WTC11 (cell line): Measurements from ENCODE around the gene UQCR11. TPM values are rescaled to one million over a fixed set of nuclear protein-coding genes. Genes with fewer than 3 reads are reported as not detected.

Source experiments
- ATAC-seq: fragments of 200-7000 bp; cut with Tn5 transposase; 2 replicates; pipeline ENCODE4 v1.10.0; 2021; ENCODE audit warnings: mild to moderate bottlenecking, moderate library complexity
- CTCF ChIA-PET: fragments of 300-600 bp; sonication (Branson Sonifier 250); formaldehyde crosslinking; loops from one replicate; lab custom pipeline; 2021; ENCODE audit warnings: antibody characterized with exemption; lab: Charles Lee
- POLR2A ChIA-PET: fragments of 350-600 bp; sonication (Branson Sonifier 250); formaldehyde crosslinking; loops from one replicate; lab custom pipeline; 2021; ENCODE audit warnings: antibody characterized with exemption; lab: Charles Lee
- DNase-seq: peaks from one replicate; pipeline ENCODE4 v3.0.0; 2021; ENCODE audit warnings: low spot score
- H3K27ac Mint-ChIP-seq: 2 replicates; pipeline ENCODE4 v1.8.0; 2021; ENCODE audit warnings: mixed read lengths
- H3K27me3 Mint-ChIP-seq: 2 replicates; pipeline ENCODE4 v1.8.0; 2021; ENCODE audit warnings: low read depth, mild to moderate bottlenecking, moderate library complexity, mixed read lengths
- H3K36me3 Mint-ChIP-seq: 2 replicates; pipeline ENCODE4 v1.8.0; 2021; ENCODE audit warnings: mixed read lengths
- H3K4me1 Mint-ChIP-seq: 2 replicates; pipeline ENCODE4 v1.8.0; 2022; ENCODE audit warnings: mixed read lengths
- H3K4me3 Mint-ChIP-seq: 2 replicates; pipeline ENCODE4 v1.8.0; 2021; ENCODE audit warnings: mild to moderate bottlenecking, moderate library complexity, mixed read lengths
- H3K9me3 Mint-ChIP-seq: 2 replicates; pipeline ENCODE4 v1.8.0; 2021; ENCODE audit warnings: mixed read lengths
- ATF6 ChIP-seq: sonication (generic); formaldehyde crosslinking; IDR thresholded peaks from 2 replicates; pipeline ENCODE4 v1.8.1; 2023; ENCODE audit warnings: mild to moderate bottlenecking, missing genetic modification reagents
- FOXK1 ChIP-seq: sonication (generic); formaldehyde crosslinking; IDR thresholded peaks from 2 replicates; pipeline ENCODE4 v1.8.0; 2022; ENCODE audit warnings: mild to moderate bottlenecking, moderate library complexity, missing genetic modification reagents
- GRHL2 ChIP-seq: fragments of 250-450 bp; sonication (Bioruptor Pico); IDR thresholded peaks from 2 replicates; pipeline ENCODE4 v1.8.0; 2022; ENCODE audit warnings: mild to moderate bottlenecking, moderate library complexity; ENCODE audit not compliant: insufficient replicate concordance, severe bottlenecking
- HMGA2 ChIP-seq: fragments of 250-450 bp; sonication (Bioruptor Pico); IDR thresholded peaks from 2 replicates; pipeline ENCODE4 v1.4.0; 2021; ENCODE audit warnings: mild to moderate bottlenecking, moderate library complexity
- NR2C2 ChIP-seq: sonication (generic); formaldehyde crosslinking; IDR thresholded peaks from 2 replicates; pipeline ENCODE4 v1.8.0; 2022; ENCODE audit warnings: mild to moderate bottlenecking, missing genetic modification reagents
- RORB ChIP-seq: fragments of 250-450 bp; sonication (Bioruptor Pico); IDR thresholded peaks from 2 replicates; pipeline ENCODE4 v1.9.0; 2021; ENCODE audit warnings: mild to moderate bottlenecking
- SMAD3 ChIP-seq: sonication (generic); formaldehyde crosslinking; IDR thresholded peaks from 2 replicates; pipeline ENCODE4 v1.8.0; 2022; ENCODE audit warnings: missing genetic modification reagents, mild to moderate bottlenecking, borderline replicate concordance
- TCF7 ChIP-seq: sonication (generic); formaldehyde crosslinking; IDR thresholded peaks from 2 replicates; pipeline ENCODE4 v1.8.0; 2022; ENCODE audit warnings: mild to moderate bottlenecking, low read depth, missing genetic modification reagents, moderate library complexity
- TEAD4 ChIP-seq: sonication (generic); formaldehyde crosslinking; IDR thresholded peaks from 2 replicates; pipeline ENCODE4 v1.8.0; 2022; ENCODE audit warnings: mild to moderate bottlenecking, missing genetic modification reagents
- ZBTB43 ChIP-seq: sonication (generic); formaldehyde crosslinking; IDR thresholded peaks from 2 replicates; pipeline ENCODE4 v1.8.1; 2023; ENCODE audit warnings: mild to moderate bottlenecking, missing genetic modification reagents
- ZNF121 ChIP-seq: sonication (generic); formaldehyde crosslinking; IDR thresholded peaks from 2 replicates; pipeline ENCODE4 v1.8.0; 2023; ENCODE audit warnings: missing genetic modification reagents
- total RNA-seq: library from RNA; stranded (reverse); gene quantifications from 3 replicates; pipeline ENCODE4 v1.2.3, GENCODE V29; 2021
- TF ChIP-seq, protein P1 (sequence below): sonication (generic); formaldehyde crosslinking; IDR thresholded peaks from 2 replicates; pipeline ENCODE4 v1.8.0; 2022; ENCODE audit warnings: mild to moderate bottlenecking, missing genetic modification reagents
- TF ChIP-seq, protein P2 (sequence below): sonication (generic); formaldehyde crosslinking; IDR thresholded peaks from 2 replicates; pipeline ENCODE4 v1.8.0; 2023; ENCODE audit warnings: missing genetic modification reagents
- TF ChIP-seq, protein P3 (sequence below): fragments of 250-450 bp; sonication (Bioruptor Pico); IDR thresholded peaks from 2 replicates; pipeline ENCODE4 v1.9.0; 2021; ENCODE audit warnings: mild to moderate bottlenecking, borderline replicate concordance
- TF ChIP-seq, protein P4 (sequence below): sonication (generic); formaldehyde crosslinking; IDR thresholded peaks from 2 replicates; pipeline ENCODE4 v1.8.0; 2022; ENCODE audit warnings: mild to moderate bottlenecking, missing genetic modification reagents
- TF ChIP-seq, protein P5 (sequence below): sonication (generic); formaldehyde crosslinking; IDR thresholded peaks from 2 replicates; pipeline ENCODE4 v1.8.0; 2022; ENCODE audit warnings: missing genetic modification reagents
- TF ChIP-seq, protein P6 (sequence below): sonication (generic); formaldehyde crosslinking; IDR thresholded peaks from 2 replicates; pipeline ENCODE4 v1.8.1; 2022; ENCODE audit warnings: mild to moderate bottlenecking, missing genetic modification reagents, moderate library complexity, borderline replicate concordance
- TF ChIP-seq, protein P7 (sequence below): sonication (generic); formaldehyde crosslinking; conservative IDR thresholded peaks from 2 replicates; pipeline ENCODE4 v1.8.1; 2023; ENCODE audit warnings: mild to moderate bottlenecking, low read depth, missing genetic modification reagents, moderate library complexity

UQCR11 gene
- total RNA-seq, 1 experiment from 2014 or later: 198 TPM

DNA sequence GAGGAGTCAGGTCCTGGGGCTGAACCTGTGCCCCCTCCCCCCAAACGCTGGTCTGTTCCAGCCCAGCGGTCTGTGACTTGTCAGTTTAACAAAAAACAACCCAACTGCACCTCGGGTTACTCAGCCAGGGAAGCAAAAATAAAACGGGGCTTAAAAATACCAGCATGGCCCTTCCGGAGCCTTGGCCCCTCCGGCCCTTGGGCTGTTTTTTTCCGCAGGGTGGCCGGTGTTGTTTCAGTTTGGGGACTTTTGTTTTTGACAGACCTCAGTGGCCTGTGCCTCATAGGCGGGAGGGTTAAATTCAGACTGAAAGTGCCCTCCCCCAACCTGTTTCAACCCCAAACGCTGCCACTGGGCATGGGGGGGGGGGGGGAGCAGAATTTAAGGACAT is 43.2 kb upstream of the UQCR11 start:
- CTCF ChIA-PET: no interaction called here
- peaks cover 30% of the 10 kb centered on the region for H3K36me3 Mint-ChIP-seq

More for the DNA sequence above, 43.2 kb upstream of the UQCR11 start:
- ATAC-seq: no peak
- Mint-ChIP-seq H3K27ac (no peak overlapping the region), H3K4me1 (peaks cover 11% of the 10 kb centered on the region), H3K27me3 (no peaks in the 10 kb centered on the region), H3K9me3 (no peaks in the 10 kb centered on the region), H3K4me3 (no peak overlapping the region)
- TF ChIP-seq TEAD4 (CRISPR knock-in tag) (no peak), RORB (CRISPR knock-in tag) (no peak), TCF7 (no peak), HMGA2 (CRISPR knock-in tag) (no peak), GRHL2 (CRISPR knock-in tag) (no peak), ZBTB43 (no peak), SMAD3 (CRISPR knock-in tag) (no peak), ATF6 (no peak), ZNF121 (CRISPR knock-in tag) (no peak), NR2C2 (CRISPR knock-in tag) (no peak), FOXK1 (CRISPR knock-in tag) (no peak)
- TF ChIP-seq, protein P1, sequence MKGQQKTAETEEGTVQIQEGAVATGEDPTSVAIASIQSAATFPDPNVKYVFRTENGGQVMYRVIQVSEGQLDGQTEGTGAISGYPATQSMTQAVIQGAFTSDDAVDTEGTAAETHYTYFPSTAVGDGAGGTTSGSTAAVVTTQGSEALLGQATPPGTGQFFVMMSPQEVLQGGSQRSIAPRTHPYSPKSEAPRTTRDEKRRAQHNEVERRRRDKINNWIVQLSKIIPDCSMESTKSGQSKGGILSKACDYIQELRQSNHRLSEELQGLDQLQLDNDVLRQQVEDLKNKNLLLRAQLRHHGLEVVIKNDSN (CRISPR knock-in tag): no peak
- TF ChIP-seq, protein P2, sequence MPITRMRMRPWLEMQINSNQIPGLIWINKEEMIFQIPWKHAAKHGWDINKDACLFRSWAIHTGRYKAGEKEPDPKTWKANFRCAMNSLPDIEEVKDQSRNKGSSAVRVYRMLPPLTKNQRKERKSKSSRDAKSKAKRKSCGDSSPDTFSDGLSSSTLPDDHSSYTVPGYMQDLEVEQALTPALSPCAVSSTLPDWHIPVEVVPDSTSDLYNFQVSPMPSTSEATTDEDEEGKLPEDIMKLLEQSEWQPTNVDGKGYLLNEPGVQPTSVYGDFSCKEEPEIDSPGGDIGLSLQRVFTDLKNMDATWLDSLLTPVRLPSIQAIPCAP: no peak
- TF ChIP-seq, protein P3, sequence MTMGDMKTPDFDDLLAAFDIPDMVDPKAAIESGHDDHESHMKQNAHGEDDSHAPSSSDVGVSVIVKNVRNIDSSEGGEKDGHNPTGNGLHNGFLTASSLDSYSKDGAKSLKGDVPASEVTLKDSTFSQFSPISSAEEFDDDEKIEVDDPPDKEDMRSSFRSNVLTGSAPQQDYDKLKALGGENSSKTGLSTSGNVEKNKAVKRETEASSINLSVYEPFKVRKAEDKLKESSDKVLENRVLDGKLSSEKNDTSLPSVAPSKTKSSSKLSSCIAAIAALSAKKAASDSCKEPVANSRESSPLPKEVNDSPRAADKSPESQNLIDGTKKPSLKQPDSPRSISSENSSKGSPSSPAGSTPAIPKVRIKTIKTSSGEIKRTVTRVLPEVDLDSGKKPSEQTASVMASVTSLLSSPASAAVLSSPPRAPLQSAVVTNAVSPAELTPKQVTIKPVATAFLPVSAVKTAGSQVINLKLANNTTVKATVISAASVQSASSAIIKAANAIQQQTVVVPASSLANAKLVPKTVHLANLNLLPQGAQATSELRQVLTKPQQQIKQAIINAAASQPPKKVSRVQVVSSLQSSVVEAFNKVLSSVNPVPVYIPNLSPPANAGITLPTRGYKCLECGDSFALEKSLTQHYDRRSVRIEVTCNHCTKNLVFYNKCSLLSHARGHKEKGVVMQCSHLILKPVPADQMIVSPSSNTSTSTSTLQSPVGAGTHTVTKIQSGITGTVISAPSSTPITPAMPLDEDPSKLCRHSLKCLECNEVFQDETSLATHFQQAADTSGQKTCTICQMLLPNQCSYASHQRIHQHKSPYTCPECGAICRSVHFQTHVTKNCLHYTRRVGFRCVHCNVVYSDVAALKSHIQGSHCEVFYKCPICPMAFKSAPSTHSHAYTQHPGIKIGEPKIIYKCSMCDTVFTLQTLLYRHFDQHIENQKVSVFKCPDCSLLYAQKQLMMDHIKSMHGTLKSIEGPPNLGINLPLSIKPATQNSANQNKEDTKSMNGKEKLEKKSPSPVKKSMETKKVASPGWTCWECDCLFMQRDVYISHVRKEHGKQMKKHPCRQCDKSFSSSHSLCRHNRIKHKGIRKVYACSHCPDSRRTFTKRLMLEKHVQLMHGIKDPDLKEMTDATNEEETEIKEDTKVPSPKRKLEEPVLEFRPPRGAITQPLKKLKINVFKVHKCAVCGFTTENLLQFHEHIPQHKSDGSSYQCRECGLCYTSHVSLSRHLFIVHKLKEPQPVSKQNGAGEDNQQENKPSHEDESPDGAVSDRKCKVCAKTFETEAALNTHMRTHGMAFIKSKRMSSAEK (CRISPR knock-in tag): no peak
- TF ChIP-seq, protein P4, sequence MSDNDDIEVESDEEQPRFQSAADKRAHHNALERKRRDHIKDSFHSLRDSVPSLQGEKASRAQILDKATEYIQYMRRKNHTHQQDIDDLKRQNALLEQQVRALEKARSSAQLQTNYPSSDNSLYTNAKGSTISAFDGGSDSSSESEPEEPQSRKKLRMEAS: no peak
- TF ChIP-seq, protein P5, sequence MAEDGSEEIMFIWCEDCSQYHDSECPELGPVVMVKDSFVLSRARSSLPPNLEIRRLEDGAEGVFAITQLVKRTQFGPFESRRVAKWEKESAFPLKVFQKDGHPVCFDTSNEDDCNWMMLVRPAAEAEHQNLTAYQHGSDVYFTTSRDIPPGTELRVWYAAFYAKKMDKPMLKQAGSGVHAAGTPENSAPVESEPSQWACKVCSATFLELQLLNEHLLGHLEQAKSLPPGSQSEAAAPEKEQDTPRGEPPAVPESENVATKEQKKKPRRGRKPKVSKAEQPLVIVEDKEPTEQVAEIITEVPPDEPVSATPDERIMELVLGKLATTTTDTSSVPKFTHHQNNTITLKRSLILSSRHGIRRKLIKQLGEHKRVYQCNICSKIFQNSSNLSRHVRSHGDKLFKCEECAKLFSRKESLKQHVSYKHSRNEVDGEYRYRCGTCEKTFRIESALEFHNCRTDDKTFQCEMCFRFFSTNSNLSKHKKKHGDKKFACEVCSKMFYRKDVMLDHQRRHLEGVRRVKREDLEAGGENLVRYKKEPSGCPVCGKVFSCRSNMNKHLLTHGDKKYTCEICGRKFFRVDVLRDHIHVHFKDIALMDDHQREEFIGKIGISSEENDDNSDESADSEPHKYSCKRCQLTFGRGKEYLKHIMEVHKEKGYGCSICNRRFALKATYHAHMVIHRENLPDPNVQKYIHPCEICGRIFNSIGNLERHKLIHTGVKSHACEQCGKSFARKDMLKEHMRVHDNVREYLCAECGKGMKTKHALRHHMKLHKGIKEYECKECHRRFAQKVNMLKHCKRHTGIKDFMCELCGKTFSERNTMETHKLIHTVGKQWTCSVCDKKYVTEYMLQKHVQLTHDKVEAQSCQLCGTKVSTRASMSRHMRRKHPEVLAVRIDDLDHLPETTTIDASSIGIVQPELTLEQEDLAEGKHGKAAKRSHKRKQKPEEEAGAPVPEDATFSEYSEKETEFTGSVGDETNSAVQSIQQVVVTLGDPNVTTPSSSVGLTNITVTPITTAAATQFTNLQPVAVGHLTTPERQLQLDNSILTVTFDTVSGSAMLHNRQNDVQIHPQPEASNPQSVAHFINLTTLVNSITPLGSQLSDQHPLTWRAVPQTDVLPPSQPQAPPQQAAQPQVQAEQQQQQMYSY (CRISPR knock-in tag): no peak
- TF ChIP-seq, protein P6, sequence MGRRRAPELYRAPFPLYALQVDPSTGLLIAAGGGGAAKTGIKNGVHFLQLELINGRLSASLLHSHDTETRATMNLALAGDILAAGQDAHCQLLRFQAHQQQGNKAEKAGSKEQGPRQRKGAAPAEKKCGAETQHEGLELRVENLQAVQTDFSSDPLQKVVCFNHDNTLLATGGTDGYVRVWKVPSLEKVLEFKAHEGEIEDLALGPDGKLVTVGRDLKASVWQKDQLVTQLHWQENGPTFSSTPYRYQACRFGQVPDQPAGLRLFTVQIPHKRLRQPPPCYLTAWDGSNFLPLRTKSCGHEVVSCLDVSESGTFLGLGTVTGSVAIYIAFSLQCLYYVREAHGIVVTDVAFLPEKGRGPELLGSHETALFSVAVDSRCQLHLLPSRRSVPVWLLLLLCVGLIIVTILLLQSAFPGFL: no peak
- TF ChIP-seq, protein P7, sequence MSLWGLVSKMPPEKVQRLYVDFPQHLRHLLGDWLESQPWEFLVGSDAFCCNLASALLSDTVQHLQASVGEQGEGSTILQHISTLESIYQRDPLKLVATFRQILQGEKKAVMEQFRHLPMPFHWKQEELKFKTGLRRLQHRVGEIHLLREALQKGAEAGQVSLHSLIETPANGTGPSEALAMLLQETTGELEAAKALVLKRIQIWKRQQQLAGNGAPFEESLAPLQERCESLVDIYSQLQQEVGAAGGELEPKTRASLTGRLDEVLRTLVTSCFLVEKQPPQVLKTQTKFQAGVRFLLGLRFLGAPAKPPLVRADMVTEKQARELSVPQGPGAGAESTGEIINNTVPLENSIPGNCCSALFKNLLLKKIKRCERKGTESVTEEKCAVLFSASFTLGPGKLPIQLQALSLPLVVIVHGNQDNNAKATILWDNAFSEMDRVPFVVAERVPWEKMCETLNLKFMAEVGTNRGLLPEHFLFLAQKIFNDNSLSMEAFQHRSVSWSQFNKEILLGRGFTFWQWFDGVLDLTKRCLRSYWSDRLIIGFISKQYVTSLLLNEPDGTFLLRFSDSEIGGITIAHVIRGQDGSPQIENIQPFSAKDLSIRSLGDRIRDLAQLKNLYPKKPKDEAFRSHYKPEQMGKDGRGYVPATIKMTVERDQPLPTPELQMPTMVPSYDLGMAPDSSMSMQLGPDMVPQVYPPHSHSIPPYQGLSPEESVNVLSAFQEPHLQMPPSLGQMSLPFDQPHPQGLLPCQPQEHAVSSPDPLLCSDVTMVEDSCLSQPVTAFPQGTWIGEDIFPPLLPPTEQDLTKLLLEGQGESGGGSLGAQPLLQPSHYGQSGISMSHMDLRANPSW (CRISPR knock-in tag): no peak
- POLR2A ChIA-PET: no interaction called here
- no peak for DNase-seq
